ENCODE results near the gene PXDN. TPM values are rescaled to one million over a fixed set of nuclear protein-coding genes. Genes with fewer than 3 reads are reported as not detected.
"Not testable (repeated sequence)": the region's sequence is repeated elsewhere in the genome, so short reads cannot be mapped to it uniquely, and the experiment has no call there.

The PXDN gene
- total RNA-seq, 4 donors from 2014 or later, result 9.0 to 46.2 (median 18.5) TPM

DNA sequence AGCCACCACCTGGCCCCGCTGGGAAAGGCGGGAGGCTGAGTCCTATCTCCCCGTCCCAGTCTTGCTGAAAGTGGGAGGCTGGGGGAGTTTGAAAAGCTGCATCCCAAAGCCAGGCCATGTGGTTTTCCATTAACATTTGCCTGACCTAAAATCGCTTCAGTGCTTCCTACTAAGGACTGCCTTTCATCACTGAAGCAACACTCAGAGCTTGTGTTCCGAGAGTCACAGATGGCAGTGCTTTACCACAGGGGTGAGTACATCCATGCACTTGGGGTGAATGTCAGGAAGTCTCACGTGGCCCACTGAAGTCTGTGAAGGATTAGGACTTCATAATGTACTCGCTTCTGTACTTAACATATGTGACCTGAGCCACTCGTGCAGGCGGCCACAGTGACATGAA, 43.3 kb downstream of the PXDN start:
- DNase-seq, result no peak
- Histone ChIP-seq H3K27ac (no peak overlapping the region), H3K4me3 (no peak overlapping the region), H3K27me3 (no peaks in the 10 kb centered on the region), H3K9me3 (no peaks in the 10 kb centered on the region), H3K36me3 (no peaks in the 10 kb centered on the region), H3K4me1 (peaks cover 0 to 9% (median 4%) of the 10 kb centered on the region in 4 donors)
- WGBS, 2 donors (ENCODE audit: low coverage in 1 of 2), result 89% methylated on average over 9 of the region's 9 CpGs; no CpG with 5 or more reads in 1 of the 2 donors
- in situ Hi-C loops (cut with MboI; ENCODE audit: low pct_ligation_motif_present in 1 of 4, low pct_unique_long_range_greater_than_20kb in 1 of 4, low sequenced_read_pairs in 3 of 4), result no loop called here
- intact Hi-C loops (cut with DNase I; ENCODE audit: low total_unique reads), result no loop called here
- TF ChIP-seq, protein P1, sequence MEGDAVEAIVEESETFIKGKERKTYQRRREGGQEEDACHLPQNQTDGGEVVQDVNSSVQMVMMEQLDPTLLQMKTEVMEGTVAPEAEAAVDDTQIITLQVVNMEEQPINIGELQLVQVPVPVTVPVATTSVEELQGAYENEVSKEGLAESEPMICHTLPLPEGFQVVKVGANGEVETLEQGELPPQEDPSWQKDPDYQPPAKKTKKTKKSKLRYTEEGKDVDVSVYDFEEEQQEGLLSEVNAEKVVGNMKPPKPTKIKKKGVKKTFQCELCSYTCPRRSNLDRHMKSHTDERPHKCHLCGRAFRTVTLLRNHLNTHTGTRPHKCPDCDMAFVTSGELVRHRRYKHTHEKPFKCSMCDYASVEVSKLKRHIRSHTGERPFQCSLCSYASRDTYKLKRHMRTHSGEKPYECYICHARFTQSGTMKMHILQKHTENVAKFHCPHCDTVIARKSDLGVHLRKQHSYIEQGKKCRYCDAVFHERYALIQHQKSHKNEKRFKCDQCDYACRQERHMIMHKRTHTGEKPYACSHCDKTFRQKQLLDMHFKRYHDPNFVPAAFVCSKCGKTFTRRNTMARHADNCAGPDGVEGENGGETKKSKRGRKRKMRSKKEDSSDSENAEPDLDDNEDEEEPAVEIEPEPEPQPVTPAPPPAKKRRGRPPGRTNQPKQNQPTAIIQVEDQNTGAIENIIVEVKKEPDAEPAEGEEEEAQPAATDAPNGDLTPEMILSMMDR (IDR thresholded peaks at IDR 0.05), result no peak
- TF ChIP-seq EP300 (IDR thresholded peaks at IDR 0.05; ENCODE audit: low read depth), result no peak
- TF ChIP-seq POLR2AphosphoS5 (IDR thresholded peaks at IDR 0.05), result no peak
- TF ChIP-seq POLR2A (IDR thresholded peaks at IDR 0.05), result no peak

DNA sequence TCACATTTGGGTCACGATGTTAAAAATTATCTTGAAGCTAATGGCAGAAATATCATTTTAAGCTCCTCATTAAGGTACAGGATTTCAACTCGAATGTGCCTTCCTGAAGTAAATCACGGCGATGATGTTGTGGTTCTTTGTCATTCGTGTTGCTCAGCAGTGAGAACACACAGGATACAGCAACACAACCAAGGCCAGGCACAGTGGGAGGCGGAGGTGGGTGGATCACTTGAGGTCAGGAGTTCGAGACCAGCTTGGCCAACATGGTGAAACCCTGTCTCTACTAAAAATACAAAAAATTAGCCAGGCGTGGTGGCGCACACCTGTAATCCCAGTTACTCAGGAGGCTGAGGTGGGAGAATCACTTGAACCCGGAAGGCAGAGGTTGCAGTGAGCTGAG, 43.9 kb downstream of the PXDN start:
- 95% methylated on average over 8 to 10 of the region's 10 CpGs for WGBS, 2 donors (ENCODE audit: low coverage in 1 of 2)
- H3K4me3 ChIP-seq; H3K27me3 ChIP-seq; DNase-seq; H3K27ac ChIP-seq; intact Hi-C loops (cut with DNase I; ENCODE audit: low total_unique reads); H3K9me3 ChIP-seq; in situ Hi-C loops (cut with MboI; ENCODE audit: low pct_ligation_motif_present in 1 of 4, low pct_unique_long_range_greater_than_20kb in 1 of 4, low sequenced_read_pairs in 3 of 4); H3K4me1 ChIP-seq; H3K36me3 ChIP-seq: not testable (repeated sequence)

DNA sequence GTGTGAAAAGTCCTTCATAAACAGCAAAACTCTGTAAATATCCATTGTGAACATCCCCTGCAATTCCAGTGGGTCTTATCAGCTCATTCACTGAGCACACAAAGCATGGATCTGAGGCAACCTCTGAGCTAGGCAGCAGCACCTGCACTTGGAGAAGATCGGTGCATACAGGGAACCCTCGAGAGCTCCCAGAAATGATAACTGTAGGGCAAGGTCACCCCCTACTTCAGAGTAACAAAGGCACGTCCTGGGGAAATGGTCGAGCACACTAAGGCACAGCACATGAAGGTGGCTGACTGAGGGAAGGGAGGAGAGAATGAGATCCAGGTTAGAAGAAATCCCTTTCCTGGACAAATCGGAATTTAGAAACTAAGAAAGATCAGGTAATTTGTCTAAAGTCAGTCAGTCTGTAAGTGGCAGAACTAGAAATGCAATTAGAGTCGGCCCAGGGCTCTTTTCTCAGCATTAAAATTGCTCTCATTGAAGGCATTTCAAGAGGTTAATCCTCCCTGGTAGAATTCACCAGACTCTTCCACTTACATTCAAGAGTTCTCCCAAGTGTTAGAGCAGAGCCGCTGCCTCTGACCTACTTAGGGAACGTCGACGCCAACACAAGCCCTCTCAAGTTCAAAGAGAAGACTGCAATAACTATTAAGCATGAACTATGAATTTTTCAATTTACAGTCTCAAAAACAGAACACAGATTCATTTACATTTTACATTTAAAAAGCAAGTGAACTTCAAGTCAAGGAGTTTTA, 45.9 kb downstream of the PXDN start:
- TF ChIP-seq POLR2AphosphoS5 (IDR thresholded peaks at IDR 0.05) (no peak), EP300 (IDR thresholded peaks at IDR 0.05; ENCODE audit: low read depth) (no peak), POLR2A (IDR thresholded peaks at IDR 0.05) (no peak)
- TF ChIP-seq, protein P1 (IDR thresholded peaks at IDR 0.05), result no peak
- in situ Hi-C loops (cut with MboI; ENCODE audit: low pct_ligation_motif_present in 1 of 4, low pct_unique_long_range_greater_than_20kb in 1 of 4, low sequenced_read_pairs in 3 of 4) (no loop called here), intact Hi-C loops (cut with DNase I; ENCODE audit: low total_unique reads) (no loop called here)
- Histone ChIP-seq H3K9me3 (no peaks in the 10 kb centered on the region), H3K36me3 (no peaks in the 10 kb centered on the region), H3K4me1 (peaks cover 0 to 9% (median 4%) of the 10 kb centered on the region in 4 donors), H3K27ac (peak overlapping the region in 1 of 4 donors; percentile 12), H3K27me3 (no peaks in the 10 kb centered on the region), H3K4me3 (no peak overlapping the region)
- no peak for DNase-seq
- 52 to 56% methylated on average over 9 to 10 of the region's 10 CpGs for WGBS, 2 donors (ENCODE audit: low coverage in 1 of 2)

DNA sequence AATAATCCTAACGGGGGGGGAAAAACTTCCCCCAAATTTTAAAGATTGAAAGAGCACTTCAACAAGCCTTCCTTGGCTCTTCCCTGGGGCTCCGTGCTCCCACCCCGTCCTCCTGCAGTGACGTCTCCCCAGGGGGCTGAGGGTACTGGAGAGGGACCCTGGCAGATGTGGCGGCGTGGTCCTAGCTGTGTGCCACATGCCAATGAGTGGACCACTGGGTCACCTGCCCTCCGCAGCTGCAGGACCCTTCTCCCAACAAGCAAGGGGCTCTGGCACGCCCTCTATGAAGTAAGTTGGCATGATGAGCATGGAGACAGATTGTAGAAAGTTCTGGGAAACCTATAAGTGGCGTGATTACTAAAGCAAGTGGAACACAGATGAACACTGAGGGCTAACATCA, 46.7 kb downstream of the PXDN start:
- WGBS, 2 donors (ENCODE audit: low coverage in 1 of 2), result 75 to 90% methylated on average over 5 to 9 of the region's 9 CpGs
- in situ Hi-C loops (cut with MboI; ENCODE audit: low pct_ligation_motif_present in 1 of 4, low pct_unique_long_range_greater_than_20kb in 1 of 4, low sequenced_read_pairs in 3 of 4), result no loop called here
- peaks cover 0 to 9% (median 4%) of the 10 kb centered on the region in 4 donors for H3K4me1 ChIP-seq
- DNase-seq, result no peak
- H3K36me3 ChIP-seq, result no peaks in the 10 kb centered on the region
- no peak overlapping the region for H3K4me3 ChIP-seq
- H3K9me3 ChIP-seq, result no peaks in the 10 kb centered on the region
- no peak overlapping the region for H3K27ac ChIP-seq
- intact Hi-C loops (cut with DNase I; ENCODE audit: low total_unique reads), result no loop called here
- TF ChIP-seq POLR2AphosphoS5 (IDR thresholded peaks at IDR 0.05), result no peak
- TF ChIP-seq, protein P1 (IDR thresholded peaks at IDR 0.05), result no peak
- no peak for TF ChIP-seq POLR2A (IDR thresholded peaks at IDR 0.05)
- no peak for TF ChIP-seq EP300 (IDR thresholded peaks at IDR 0.05; ENCODE audit: low read depth)
- no peaks in the 10 kb centered on the region for H3K27me3 ChIP-seq
